OCI-LY3 (cell line): ENCODE measurements around the gene COPS3.

ENCODE experiments used
- EZH2phosphoT487 ChIP-seq: fragments of 200-600 bp; shearing (Covaris generic); IDR thresholded peaks from 2 replicates; pipeline ENCODE4 v1.6.1; 2018; ENCODE audit warnings: antibody characterized with exemption, mixed run types, low read depth
- TF ChIP-seq, protein P1 (sequence below): fragments of 200-600, 300-600 bp; sonication (generic); IDR thresholded peaks from 2 replicates; pipeline ENCODE4 v1.5.1; 2014; ENCODE audit warnings: antibody characterized with exemption, low read length, low read depth

DNA sequence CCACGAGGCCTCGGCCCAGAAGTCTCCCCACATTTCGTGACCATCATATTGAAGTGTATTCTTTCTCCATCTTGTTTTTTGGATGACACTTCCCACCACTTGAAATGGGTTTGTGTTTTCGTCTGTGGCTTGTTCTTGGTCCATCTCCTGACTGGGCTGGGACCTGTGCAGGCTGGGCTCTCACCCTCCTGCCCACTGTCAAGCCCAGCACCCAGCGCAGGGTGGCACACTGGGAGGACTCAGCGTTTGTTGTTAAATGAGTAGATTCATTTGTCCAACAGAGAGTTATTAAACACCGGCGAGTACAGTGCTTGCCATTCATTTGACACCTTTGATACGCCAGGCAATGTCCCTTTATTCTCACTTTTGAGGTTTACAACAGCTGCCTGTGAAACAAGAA lies 44.8 kb upstream of the COPS3 start:
- TF ChIP-seq, protein P1, sequence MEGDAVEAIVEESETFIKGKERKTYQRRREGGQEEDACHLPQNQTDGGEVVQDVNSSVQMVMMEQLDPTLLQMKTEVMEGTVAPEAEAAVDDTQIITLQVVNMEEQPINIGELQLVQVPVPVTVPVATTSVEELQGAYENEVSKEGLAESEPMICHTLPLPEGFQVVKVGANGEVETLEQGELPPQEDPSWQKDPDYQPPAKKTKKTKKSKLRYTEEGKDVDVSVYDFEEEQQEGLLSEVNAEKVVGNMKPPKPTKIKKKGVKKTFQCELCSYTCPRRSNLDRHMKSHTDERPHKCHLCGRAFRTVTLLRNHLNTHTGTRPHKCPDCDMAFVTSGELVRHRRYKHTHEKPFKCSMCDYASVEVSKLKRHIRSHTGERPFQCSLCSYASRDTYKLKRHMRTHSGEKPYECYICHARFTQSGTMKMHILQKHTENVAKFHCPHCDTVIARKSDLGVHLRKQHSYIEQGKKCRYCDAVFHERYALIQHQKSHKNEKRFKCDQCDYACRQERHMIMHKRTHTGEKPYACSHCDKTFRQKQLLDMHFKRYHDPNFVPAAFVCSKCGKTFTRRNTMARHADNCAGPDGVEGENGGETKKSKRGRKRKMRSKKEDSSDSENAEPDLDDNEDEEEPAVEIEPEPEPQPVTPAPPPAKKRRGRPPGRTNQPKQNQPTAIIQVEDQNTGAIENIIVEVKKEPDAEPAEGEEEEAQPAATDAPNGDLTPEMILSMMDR, result no peak
- TF ChIP-seq EZH2phosphoT487, result no peak
